Calu3 (cell line): Measurements from ENCODE around the gene TMEM237. TPM values are rescaled to one million over a fixed set of nuclear protein-coding genes. Genes with fewer than 3 reads are reported as not detected.

Experiments
- BruUV-seq: library from RNA; stranded (reverse); fragments of 400-500 nt; replicated peaks from 2 replicates; lab custom pipeline; 2021; lab: Mats Ljungman, UMichigan
- CTCF ChIA-PET: fragments of 300-600 bp; sonication (Branson Sonifier 250); formaldehyde crosslinking; loops from one replicate; lab custom pipeline; 2022; ENCODE audit warnings: antibody characterized with exemption; lab: Charles Lee
- DNase-seq: peaks from one replicate; pipeline ENCODE4 v3.0.0; 2022
- H3K27ac Mint-ChIP-seq: one replicate; pipeline ENCODE4 v1.8.0; 2022; ENCODE audit warnings: mixed read lengths; ENCODE audit not compliant: unreplicated experiment
- H3K27me3 Mint-ChIP-seq: one replicate; pipeline ENCODE4 v1.8.0; 2022; ENCODE audit warnings: mixed read lengths; ENCODE audit not compliant: unreplicated experiment
- H3K36me3 Mint-ChIP-seq: one replicate; pipeline ENCODE4 v1.8.0; 2022; ENCODE audit warnings: mild to moderate bottlenecking, moderate library complexity, mixed read lengths; ENCODE audit not compliant: insufficient read depth, unreplicated experiment
- H3K4me1 Mint-ChIP-seq: one replicate; pipeline ENCODE4 v1.8.0; 2022; ENCODE audit warnings: mild to moderate bottlenecking, low read depth, mixed read lengths; ENCODE audit not compliant: unreplicated experiment
- H3K4me3 Mint-ChIP-seq: one replicate; pipeline ENCODE4 v1.8.0; 2022; ENCODE audit warnings: mild to moderate bottlenecking, low read depth, moderate library complexity, mixed read lengths; ENCODE audit not compliant: unreplicated experiment
- H3K9me3 Mint-ChIP-seq: one replicate; pipeline ENCODE4 v1.8.0; 2022; ENCODE audit warnings: low read depth, mixed read lengths; ENCODE audit not compliant: unreplicated experiment
- CTCF ChIP-seq: fragments of 200-600 bp; IDR thresholded peaks from one replicate; pipeline ENCODE4 v1.8.0; 2022; ENCODE audit warnings: antibody characterized with exemption; ENCODE audit not compliant: unreplicated experiment
- intact Hi-C: fragments of 100-400 bp; cut with micrococcal nuclease; formaldehyde crosslinking; loops from one replicate; pipeline ENCODE4 v1.10.0; 2022; ENCODE audit not compliant: unreplicated experiment
- total RNA-seq: library from RNA; stranded (reverse); gene quantifications from 2 replicates; pipeline ENCODE4 v1.2.3, GENCODE V29; 2022

The TMEM237 gene
- total RNA-seq, 1 experiment from 2014 or later: 27.1 TPM

GRCh38 chr2:201653221-201653620, 9.9 kb upstream of the TMEM237 start:
- no TSS peak for BruUV-seq
- no peak overlapping the region for H3K27ac Mint-ChIP-seq
- CTCF ChIA-PET: interaction anchor here (0.6 kb wide), 1 partner anchor 1584 kb away, joined by 6 read pairs; no protein-coding TSS in a partner anchor
- no peak overlapping the region for H3K4me3 Mint-ChIP-seq
- H3K4me1 Mint-ChIP-seq: no peaks in the 10 kb centered on the region
- no peaks in the 10 kb centered on the region for H3K27me3 Mint-ChIP-seq
- DNase-seq: no peak
- intact Hi-C loops: no loop called here
- H3K36me3 Mint-ChIP-seq: no peaks in the 10 kb centered on the region
- TF ChIP-seq CTCF: no peak
- H3K9me3 Mint-ChIP-seq: no peaks in the 10 kb centered on the region

- Mint-ChIP-seq H3K4me1 (peaks cover 1% of the 10 kb centered on the region), H3K9me3 (no peaks in the 10 kb centered on the region), H3K36me3 (no peaks in the 10 kb centered on the region), H3K27me3 (no peaks in the 10 kb centered on the region), H3K4me3 (no peak overlapping the region), H3K27ac (no peak overlapping the region)
- intact Hi-C loops: loop anchor here (10.0 kb wide), 1 partner anchor 415 kb away; no protein-coding TSS in a partner anchor
- no peak for TF ChIP-seq CTCF
- no peak for DNase-seq
- BruUV-seq: no TSS peak
- CTCF ChIA-PET: no interaction called here
These were observed 6.1 kb upstream of the TMEM237 start for GRCh38 chr2:201649442-201649841.

- intact Hi-C loops: loop anchor here (10.0 kb wide), 1 partner anchor 413 kb away; no protein-coding TSS in a partner anchor
- no peak overlapping the region for H3K27ac Mint-ChIP-seq
- no peaks in the 10 kb centered on the region for H3K9me3 Mint-ChIP-seq
- peaks cover 19% of the 10 kb centered on the region for H3K36me3 Mint-ChIP-seq
- TF ChIP-seq CTCF: no peak
- peaks cover 14% of the 10 kb centered on the region for H3K4me1 Mint-ChIP-seq
- CTCF ChIA-PET: no interaction called here
- BruUV-seq: no TSS peak
- H3K4me3 Mint-ChIP-seq: no peak overlapping the region
- DNase-seq: no peak
- H3K27me3 Mint-ChIP-seq: no peaks in the 10 kb centered on the region
These were observed 4.1 kb upstream of the TMEM237 start for GRCh38 chr2:201647431-201647830.

GRCh38 chr2:201644001-201644400, 698 bp upstream of the TMEM237 start:
- peak overlapping the region; percentile 95 for H3K4me3 Mint-ChIP-seq
- intact Hi-C loops: loop anchor here (10.0 kb wide), 1 partner anchor 409 kb away; no protein-coding TSS in a partner anchor
- peak overlapping the region; percentile 15 for H3K27ac Mint-ChIP-seq
- DNase-seq: no peak
- BruUV-seq: TSS peak; percentile 26
- TF ChIP-seq CTCF: no peak
- H3K36me3 Mint-ChIP-seq: peaks cover 28% of the 10 kb centered on the region
- peaks cover 23% of the 10 kb centered on the region for H3K4me1 Mint-ChIP-seq
- H3K9me3 Mint-ChIP-seq: no peaks in the 10 kb centered on the region
- no peaks in the 10 kb centered on the region for H3K27me3 Mint-ChIP-seq
- CTCF ChIA-PET: no interaction called here
